ENCODE measurements around the gene VPS45. TPM values are rescaled to one million over a fixed set of nuclear protein-coding genes. Genes with fewer than 3 reads are reported as not detected.

The VPS45 gene
- polyA plus RNA-seq, 3 donors = 36.0 to 41.9 (median 36.8) TPM

DNA sequence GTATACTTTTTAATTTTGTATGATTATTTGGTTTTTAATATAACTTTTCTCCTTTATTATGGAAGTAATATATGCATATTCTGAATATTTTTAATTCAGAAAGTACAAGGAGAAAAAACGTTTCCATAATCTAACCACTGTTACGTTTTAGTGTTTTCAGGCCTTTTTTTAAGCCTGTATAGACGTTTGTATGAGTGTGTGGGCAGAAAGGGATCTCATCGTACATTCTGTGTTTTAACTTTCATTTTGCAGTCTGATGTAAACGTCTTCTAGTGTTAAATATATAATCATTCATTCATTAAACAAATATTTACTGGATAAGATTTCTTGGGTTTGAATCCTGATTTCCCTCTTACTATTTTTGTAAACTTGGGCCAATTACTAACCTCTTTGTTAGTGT, 44.1 kb downstream of the VPS45 start:
- Histone ChIP-seq H3K79me2 (ENCODE audit: insufficient read depth, low read length) (no peaks in the 10 kb centered on the region), H3K9ac (ENCODE audit: insufficient read depth, low read length, poor library complexity, severe bottlenecking) (no peak overlapping the region), H2AFZ (ENCODE audit: insufficient read depth, low read depth, low read length, poor library complexity, severe bottlenecking) (no peak overlapping the region), H4K20me1 (ENCODE audit: insufficient read depth, low read length) (no peaks in the 10 kb centered on the region), H3K36me3 (replicated peaks in 1 of 2; ENCODE audit: control insufficient read depth in 1 of 2, insufficient read depth in 2 of 2, low read length in 2 of 2) (peaks cover 14 to 32% of the 10 kb centered on the region in 2 donors), H3K4me2 (replicated peaks; ENCODE audit: extremely low read depth, low read length, poor library complexity, severe bottlenecking) (no peak overlapping the region), H3K27ac (ENCODE audit: low read depth in 1 of 2, low read length in 2 of 2) (no peak overlapping the region), H3K4me1 (ENCODE audit: control insufficient read depth in 1 of 2, insufficient read depth in 2 of 2, low read length in 2 of 2) (peaks cover 0 to 10% of the 10 kb centered on the region in 2 donors), H3K27me3 (ENCODE audit: control insufficient read depth in 2 of 2, insufficient read depth in 2 of 2, low read length in 2 of 2) (no peaks in the 10 kb centered on the region), H3K4me3 (replicated peaks in 1 of 3; ENCODE audit: low read depth in 2 of 3, low read length in 3 of 3) (no peak overlapping the region), H3K9me3 (replicated peaks in 1 of 2; ENCODE audit: control insufficient read depth in 1 of 2, insufficient read depth in 1 of 2, low read length in 2 of 2) (peaks cover 0 to 7% of the 10 kb centered on the region in 2 donors)
- TF ChIP-seq, protein P1, sequence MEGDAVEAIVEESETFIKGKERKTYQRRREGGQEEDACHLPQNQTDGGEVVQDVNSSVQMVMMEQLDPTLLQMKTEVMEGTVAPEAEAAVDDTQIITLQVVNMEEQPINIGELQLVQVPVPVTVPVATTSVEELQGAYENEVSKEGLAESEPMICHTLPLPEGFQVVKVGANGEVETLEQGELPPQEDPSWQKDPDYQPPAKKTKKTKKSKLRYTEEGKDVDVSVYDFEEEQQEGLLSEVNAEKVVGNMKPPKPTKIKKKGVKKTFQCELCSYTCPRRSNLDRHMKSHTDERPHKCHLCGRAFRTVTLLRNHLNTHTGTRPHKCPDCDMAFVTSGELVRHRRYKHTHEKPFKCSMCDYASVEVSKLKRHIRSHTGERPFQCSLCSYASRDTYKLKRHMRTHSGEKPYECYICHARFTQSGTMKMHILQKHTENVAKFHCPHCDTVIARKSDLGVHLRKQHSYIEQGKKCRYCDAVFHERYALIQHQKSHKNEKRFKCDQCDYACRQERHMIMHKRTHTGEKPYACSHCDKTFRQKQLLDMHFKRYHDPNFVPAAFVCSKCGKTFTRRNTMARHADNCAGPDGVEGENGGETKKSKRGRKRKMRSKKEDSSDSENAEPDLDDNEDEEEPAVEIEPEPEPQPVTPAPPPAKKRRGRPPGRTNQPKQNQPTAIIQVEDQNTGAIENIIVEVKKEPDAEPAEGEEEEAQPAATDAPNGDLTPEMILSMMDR (IDR thresholded peaks at IDR 0.05) = no peak
- H3K36me3 Mint-ChIP-seq = peaks cover 36 to 38% of the 10 kb centered on the region in 2 donors
- H3K4me1 Mint-ChIP-seq = peaks cover 15% of the 10 kb centered on the region
- intact Hi-C loops (cut with micrococcal nuclease) = no loop called here
- WGBS (ENCODE audit: insufficient coverage) = no CpG with 5 or more reads among the region's 5 CpGs
- no peaks in the 10 kb centered on the region for H3K27me3 Mint-ChIP-seq (ENCODE audit: low read depth in 3 of 3)
- H3K9me3 Mint-ChIP-seq = peaks cover 4 to 14% (median 11%) of the 10 kb centered on the region in 7 donors
- H3K27ac Mint-ChIP-seq = no peak overlapping the region
- DNase-seq = no peak
- H3K4me3 Mint-ChIP-seq = no peak overlapping the region

DNA sequence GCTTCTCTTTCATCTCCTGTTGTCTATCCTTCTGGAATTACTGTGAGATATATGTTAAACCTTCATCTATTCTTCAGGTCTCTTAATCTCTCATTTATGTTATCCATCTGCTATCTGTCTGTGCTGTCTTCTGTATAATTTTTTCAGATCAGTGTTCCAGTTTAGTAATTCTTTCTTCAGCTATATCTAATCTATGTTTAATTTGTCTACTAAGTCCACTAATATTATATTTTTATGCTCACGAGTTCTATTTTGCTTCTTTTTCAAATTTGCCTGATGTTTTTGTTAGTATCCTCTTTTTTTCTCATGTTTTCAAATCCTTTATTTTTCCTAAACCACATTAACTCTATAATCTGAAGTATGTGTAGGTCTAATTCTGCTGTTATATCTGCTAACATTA, 47.5 kb downstream of the VPS45 start:
- no peak for DNase-seq
- peaks cover 39 to 43% of the 10 kb centered on the region in 2 donors for H3K36me3 Mint-ChIP-seq
- Histone ChIP-seq H3K36me3 (replicated peaks in 1 of 2; ENCODE audit: control insufficient read depth in 1 of 2, insufficient read depth in 2 of 2, low read length in 2 of 2) (peaks cover 17 to 39% of the 10 kb centered on the region in 2 donors), H3K9me3 (replicated peaks in 1 of 2; ENCODE audit: control insufficient read depth in 1 of 2, insufficient read depth in 1 of 2, low read length in 2 of 2) (peaks cover 0 to 7% of the 10 kb centered on the region in 2 donors), H2AFZ (ENCODE audit: insufficient read depth, low read depth, low read length, poor library complexity, severe bottlenecking) (no peak overlapping the region), H3K27ac (ENCODE audit: low read depth in 1 of 2, low read length in 2 of 2) (no peak overlapping the region), H3K27me3 (ENCODE audit: control insufficient read depth in 2 of 2, insufficient read depth in 2 of 2, low read length in 2 of 2) (no peaks in the 10 kb centered on the region), H3K79me2 (ENCODE audit: insufficient read depth, low read length) (no peaks in the 10 kb centered on the region), H4K20me1 (ENCODE audit: insufficient read depth, low read length) (no peaks in the 10 kb centered on the region), H3K4me3 (replicated peaks in 1 of 3; ENCODE audit: low read depth in 2 of 3, low read length in 3 of 3) (no peak overlapping the region), H3K4me2 (replicated peaks; ENCODE audit: extremely low read depth, low read length, poor library complexity, severe bottlenecking) (no peak overlapping the region), H3K4me1 (ENCODE audit: control insufficient read depth in 1 of 2, insufficient read depth in 2 of 2, low read length in 2 of 2) (peaks cover 0 to 4% of the 10 kb centered on the region in 2 donors), H3K9ac (ENCODE audit: insufficient read depth, low read length, poor library complexity, severe bottlenecking) (no peak overlapping the region)
- H3K4me1 Mint-ChIP-seq = peaks cover 4% of the 10 kb centered on the region
- no CpG with 5 or more reads among the region's 1 CpG for WGBS (ENCODE audit: insufficient coverage)
- peaks cover 4 to 14% (median 11%) of the 10 kb centered on the region in 7 donors for H3K9me3 Mint-ChIP-seq
- no peak overlapping the region for H3K4me3 Mint-ChIP-seq
- TF ChIP-seq, protein P1 (IDR thresholded peaks at IDR 0.05) = no peak
- H3K27ac Mint-ChIP-seq = no peak overlapping the region
- intact Hi-C loops (cut with micrococcal nuclease) = no loop called here
- H3K27me3 Mint-ChIP-seq (ENCODE audit: low read depth in 3 of 3) = no peaks in the 10 kb centered on the region

All from CD14-positive monocyte (primary cell).